Smooth muscle cell (in vitro differentiated cells): Measurements from ENCODE around the gene TFDP1. TPM values are rescaled to one million over a fixed set of nuclear protein-coding genes. Genes with fewer than 3 reads are reported as not detected.

ENCODE experiments used
- DNase-seq: peaks from one replicate; lab custom pipeline; 2025; ENCODE audit not compliant: unreplicated experiment; lab: John Stamatoyannopoulos, UW
- H2AFZ ChIP-seq: fragments of 200-600 bp; sonication (generic); 2 replicates; pipeline ENCODE4 v1.6.0; 2016; ENCODE audit warnings: antibody characterized with exemption, low read depth, mild to moderate bottlenecking
- H3F3A ChIP-seq: fragments of 200-600 bp; sonication (generic); 2 replicates; pipeline ENCODE4 v1.6.0; 2017; ENCODE audit warnings: antibody characterized with exemption, low read depth
- H3K27ac ChIP-seq: fragments of 200-600 bp; sonication (generic); 2 replicates; pipeline ENCODE4 v1.5.1; 2016; ENCODE audit warnings: low read depth, mild to moderate bottlenecking
- H3K27me3 ChIP-seq: fragments of 200-600 bp; sonication (generic); 2 replicates; pipeline ENCODE4 v1.6.1; 2016; ENCODE audit warnings: low read depth, mild to moderate bottlenecking
- H3K36me3 ChIP-seq: fragments of 200-600 bp; sonication (generic); 2 replicates; pipeline ENCODE4 v1.5.1; 2016; ENCODE audit warnings: low read depth
- H3K4me1 ChIP-seq: fragments of 200-600 bp; sonication (generic); 2 replicates; pipeline ENCODE4 v1.5.1; 2016; ENCODE audit warnings: low read depth
- H3K4me2 ChIP-seq: fragments of 200-600 bp; sonication (generic); 2 replicates; pipeline ENCODE4 v1.6.0; 2016; ENCODE audit warnings: mild to moderate bottlenecking
- H3K4me3 ChIP-seq: fragments of 200-600 bp; sonication (generic); 2 replicates; pipeline ENCODE4 v1.5.1; 2016; ENCODE audit warnings: mild to moderate bottlenecking
- H3K79me2 ChIP-seq: fragments of 200-600 bp; sonication (generic); 2 replicates; pipeline ENCODE4 v1.6.0; 2016; ENCODE audit warnings: low read depth, mild to moderate bottlenecking
- H3K9ac ChIP-seq: fragments of 200-600 bp; sonication (generic); 2 replicates; pipeline ENCODE4 v1.6.0; 2016; ENCODE audit warnings: low read depth
- H3K9me3 ChIP-seq: fragments of 200-600 bp; sonication (generic); replicated peaks from 2 replicates; pipeline ENCODE4 v1.5.1; 2016; ENCODE audit warnings: low read depth
- H4K20me1 ChIP-seq: fragments of 200-600 bp; sonication (generic); 2 replicates; pipeline ENCODE4 v1.6.0; 2016; ENCODE audit warnings: low read depth
- WGBS: methylation state at CpG from one replicate; pipeline ENCODE4 v1.1.7; 2016; ENCODE audit warnings: low lambda C conversion rate; 5-methylcytosine and 5-hydroxymethylcytosine counted together
- polyA plus RNA-seq: library from polyadenylated mRNA; unstranded; fragments of >200 nt; fragmentation: Nextera tagmentation; extraction: Ambion mirVana; gene quantifications from 2 replicates; pipeline ENCODE4 v1.2.1, GENCODE V29; 2016
- total RNA-seq: library from RNA; depleted of rRNA; stranded (reverse); fragments of >200 nt; gene quantifications from 2 replicates; pipeline ENCODE4 v1.2.3, GENCODE V29; 2014
- TF ChIP-seq, protein P1 (sequence below): fragments of 200-600 bp; sonication (generic); IDR thresholded peaks from 2 replicates; pipeline ENCODE4 v1.5.1; 2017; ENCODE audit warnings: borderline replicate concordance, mild to moderate bottlenecking, antibody characterized with exemption; ENCODE audit not compliant: insufficient read depth, poor library complexity, severe bottlenecking

TFDP1 gene
- total and polyA plus RNA-seq, 2 experiments from 2014 or later: 52.8 to 53.6 TPM

DNA sequence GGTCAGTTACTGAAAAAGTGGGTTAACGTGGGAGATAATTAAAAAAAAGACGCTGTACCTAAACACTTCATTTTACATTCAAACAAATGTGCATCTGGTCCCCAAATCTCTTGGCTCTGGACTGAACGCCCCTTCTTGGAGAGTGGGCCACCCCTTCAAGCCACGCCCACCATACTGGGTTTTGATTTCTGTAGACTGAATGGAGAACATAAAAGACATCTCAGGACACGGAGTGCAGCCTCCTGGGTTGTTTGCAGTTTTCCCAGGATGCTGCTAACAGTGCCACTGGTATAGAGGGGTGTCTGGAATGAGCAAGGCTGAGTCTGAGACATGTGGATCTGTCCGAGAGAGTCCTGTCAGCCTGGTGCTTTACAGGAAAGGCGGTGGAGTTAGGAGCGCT, 10.6 kb downstream of the TFDP1 start:
- TF ChIP-seq, protein P1, sequence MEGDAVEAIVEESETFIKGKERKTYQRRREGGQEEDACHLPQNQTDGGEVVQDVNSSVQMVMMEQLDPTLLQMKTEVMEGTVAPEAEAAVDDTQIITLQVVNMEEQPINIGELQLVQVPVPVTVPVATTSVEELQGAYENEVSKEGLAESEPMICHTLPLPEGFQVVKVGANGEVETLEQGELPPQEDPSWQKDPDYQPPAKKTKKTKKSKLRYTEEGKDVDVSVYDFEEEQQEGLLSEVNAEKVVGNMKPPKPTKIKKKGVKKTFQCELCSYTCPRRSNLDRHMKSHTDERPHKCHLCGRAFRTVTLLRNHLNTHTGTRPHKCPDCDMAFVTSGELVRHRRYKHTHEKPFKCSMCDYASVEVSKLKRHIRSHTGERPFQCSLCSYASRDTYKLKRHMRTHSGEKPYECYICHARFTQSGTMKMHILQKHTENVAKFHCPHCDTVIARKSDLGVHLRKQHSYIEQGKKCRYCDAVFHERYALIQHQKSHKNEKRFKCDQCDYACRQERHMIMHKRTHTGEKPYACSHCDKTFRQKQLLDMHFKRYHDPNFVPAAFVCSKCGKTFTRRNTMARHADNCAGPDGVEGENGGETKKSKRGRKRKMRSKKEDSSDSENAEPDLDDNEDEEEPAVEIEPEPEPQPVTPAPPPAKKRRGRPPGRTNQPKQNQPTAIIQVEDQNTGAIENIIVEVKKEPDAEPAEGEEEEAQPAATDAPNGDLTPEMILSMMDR: no peak
- H3K4me2 ChIP-seq: no peak overlapping the region
- H3F3A ChIP-seq: no peaks in the 10 kb centered on the region
- no peak for DNase-seq
- no peaks in the 10 kb centered on the region for H3K27me3 ChIP-seq
- no peaks in the 10 kb centered on the region for H3K9me3 ChIP-seq
- H3K27ac ChIP-seq: no peak overlapping the region
- peaks cover 77% of the 10 kb centered on the region for H4K20me1 ChIP-seq
- H3K79me2 ChIP-seq: peaks cover 66% of the 10 kb centered on the region
- H3K36me3 ChIP-seq: no peaks in the 10 kb centered on the region
- 97% methylated on average over 8 of the region's 8 CpGs for WGBS
- no peak overlapping the region for H3K4me3 ChIP-seq
- H3K9ac ChIP-seq: no peak overlapping the region
- H3K4me1 ChIP-seq: no peaks in the 10 kb centered on the region
- H2AFZ ChIP-seq: no peak overlapping the region

DNA sequence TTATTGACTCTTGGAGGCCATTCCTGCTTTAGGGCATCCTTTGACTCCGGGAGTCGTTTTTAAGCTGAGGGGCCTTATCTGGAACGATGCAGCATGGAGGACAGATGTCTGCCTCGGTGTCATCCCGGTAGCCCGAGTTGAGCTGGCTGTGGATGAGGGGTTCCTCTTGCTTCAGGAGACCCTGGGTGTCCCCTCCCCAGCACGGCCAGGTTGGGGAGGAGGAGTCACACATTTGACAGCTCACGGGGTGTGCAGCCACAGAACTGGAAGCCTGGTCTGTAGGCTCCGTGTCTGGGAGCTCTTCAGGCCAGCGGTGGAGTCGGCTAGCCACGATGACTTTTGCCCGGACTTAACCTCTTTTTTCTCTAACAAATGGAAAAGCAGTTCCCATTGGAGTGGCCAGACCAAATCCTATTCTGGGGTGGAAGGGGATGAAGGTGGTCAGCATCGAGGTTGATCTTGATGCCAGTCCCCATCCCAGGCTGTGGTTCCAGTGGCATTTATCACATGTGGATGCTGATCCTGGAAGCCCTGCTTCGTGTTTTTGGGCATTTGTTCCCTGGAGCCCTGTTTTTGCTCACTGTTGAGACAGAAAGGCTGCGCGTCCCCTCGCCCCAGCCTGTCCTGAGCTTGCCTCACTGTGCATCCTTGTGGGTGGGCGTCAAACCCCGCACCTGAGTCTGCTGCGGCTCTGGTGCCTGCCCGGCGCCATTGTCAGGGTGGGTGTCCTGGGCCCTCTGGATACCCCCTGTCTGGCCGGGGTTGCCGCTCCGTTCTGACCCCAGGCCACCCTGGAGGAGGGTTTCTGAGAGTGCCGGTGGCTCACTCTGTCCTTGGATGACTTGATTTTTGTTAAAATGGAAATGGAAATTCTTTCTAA, 12.0 kb downstream of the TFDP1 start:
- Histone ChIP-seq H3K4me2 (no peak overlapping the region), H3F3A (no peaks in the 10 kb centered on the region), H3K4me1 (no peaks in the 10 kb centered on the region), H3K79me2 (peaks cover 63% of the 10 kb centered on the region), H3K27me3 (no peaks in the 10 kb centered on the region), H4K20me1 (peaks cover 76% of the 10 kb centered on the region), H3K27ac (no peak overlapping the region), H3K9me3 (no peaks in the 10 kb centered on the region), H3K36me3 (no peaks in the 10 kb centered on the region), H3K4me3 (no peak overlapping the region), H2AFZ (no peak overlapping the region), H3K9ac (no peak overlapping the region)
- WGBS: 95% methylated on average over 27 of the region's 27 CpGs
- TF ChIP-seq, protein P1: no peak
- DNase-seq: no peak

DNA sequence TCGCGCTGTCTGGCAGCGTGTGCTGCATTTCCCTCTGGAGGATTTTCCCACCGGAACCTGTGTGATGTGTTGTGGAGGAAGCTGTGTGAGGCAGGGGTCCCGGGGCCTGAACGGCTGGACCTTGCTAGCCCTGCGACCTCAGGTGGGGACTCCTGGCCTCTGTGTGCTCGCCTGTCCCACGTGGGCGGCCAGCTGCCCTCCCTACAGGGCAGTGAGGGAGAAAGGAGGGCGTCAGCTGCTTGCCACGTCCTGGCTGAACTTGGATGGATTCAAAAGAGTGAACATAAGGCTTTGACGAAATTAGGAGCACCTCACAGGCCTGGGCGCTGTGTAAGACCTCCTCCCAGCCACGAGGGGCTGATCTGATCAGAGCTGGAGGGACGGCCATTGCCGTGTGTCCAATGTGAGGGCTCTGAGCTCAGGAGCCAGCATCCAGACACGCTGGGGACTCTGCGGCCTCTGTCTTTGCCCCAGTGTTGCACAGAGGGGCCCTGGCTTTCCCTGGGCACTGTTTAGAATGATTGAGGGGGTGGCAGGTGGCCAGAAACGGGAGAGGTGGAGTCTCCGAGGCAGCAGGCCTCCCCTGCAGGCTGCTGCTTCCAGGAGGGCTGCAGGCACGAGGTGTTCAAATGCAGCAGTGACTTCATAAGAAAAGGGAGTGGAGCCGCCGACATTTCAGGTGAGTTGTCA, 13.0 kb downstream of the TFDP1 start:
- DNase-seq: no peak
- Histone ChIP-seq H3F3A (no peaks in the 10 kb centered on the region), H3K36me3 (no peaks in the 10 kb centered on the region), H2AFZ (no peak overlapping the region), H3K9ac (no peak overlapping the region), H3K4me1 (no peaks in the 10 kb centered on the region), H4K20me1 (peaks cover 73% of the 10 kb centered on the region), H3K27me3 (no peaks in the 10 kb centered on the region), H3K79me2 (peaks cover 58% of the 10 kb centered on the region), H3K4me2 (no peak overlapping the region), H3K4me3 (no peak overlapping the region), H3K9me3 (no peaks in the 10 kb centered on the region), H3K27ac (no peak overlapping the region)
- TF ChIP-seq, protein P1: no peak
- 97% methylated on average over 24 of the region's 24 CpGs for WGBS
